PC-3 (cell line): ENCODE results near the gene HDGF.

Experiments
- EZH2phosphoT487 ChIP-seq: fragments of 300-600 bp; sonication (generic); IDR thresholded peaks from 2 replicates; pipeline ENCODE4 v1.6.1; 2018; ENCODE audit warnings: mild to moderate bottlenecking, antibody characterized with exemption, low read length, borderline replicate concordance
- TF ChIP-seq, protein P1 (sequence below): fragments of 300-600 bp; sonication (generic); conservative IDR thresholded peaks from 2 replicates; pipeline ENCODE4 v1.5.1; 2017; ENCODE audit warnings: antibody characterized with exemption, low read depth, mild to moderate bottlenecking, low read length

DNA sequence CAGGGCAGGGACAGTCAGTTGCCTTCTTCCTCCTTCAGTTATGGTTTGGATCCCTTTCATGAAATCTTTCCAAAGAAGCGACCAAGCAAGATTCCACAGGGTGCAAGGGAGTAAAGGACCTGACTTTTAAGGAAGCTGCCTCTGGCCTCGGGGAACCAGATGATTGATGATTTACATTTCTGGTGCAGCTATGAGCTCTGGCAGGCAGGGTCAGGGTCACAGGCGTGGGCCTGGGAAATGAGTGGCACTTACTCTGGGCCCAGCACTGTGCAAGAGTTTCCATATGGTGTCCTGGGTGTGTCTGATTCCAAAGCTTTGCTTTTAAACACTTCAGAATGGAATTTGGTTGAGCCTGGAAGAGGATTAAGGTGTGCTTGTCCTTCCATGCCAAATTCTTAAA lies 38.8 kb downstream of the HDGF start:
- TF ChIP-seq EZH2phosphoT487, result no peak
- TF ChIP-seq, protein P1, sequence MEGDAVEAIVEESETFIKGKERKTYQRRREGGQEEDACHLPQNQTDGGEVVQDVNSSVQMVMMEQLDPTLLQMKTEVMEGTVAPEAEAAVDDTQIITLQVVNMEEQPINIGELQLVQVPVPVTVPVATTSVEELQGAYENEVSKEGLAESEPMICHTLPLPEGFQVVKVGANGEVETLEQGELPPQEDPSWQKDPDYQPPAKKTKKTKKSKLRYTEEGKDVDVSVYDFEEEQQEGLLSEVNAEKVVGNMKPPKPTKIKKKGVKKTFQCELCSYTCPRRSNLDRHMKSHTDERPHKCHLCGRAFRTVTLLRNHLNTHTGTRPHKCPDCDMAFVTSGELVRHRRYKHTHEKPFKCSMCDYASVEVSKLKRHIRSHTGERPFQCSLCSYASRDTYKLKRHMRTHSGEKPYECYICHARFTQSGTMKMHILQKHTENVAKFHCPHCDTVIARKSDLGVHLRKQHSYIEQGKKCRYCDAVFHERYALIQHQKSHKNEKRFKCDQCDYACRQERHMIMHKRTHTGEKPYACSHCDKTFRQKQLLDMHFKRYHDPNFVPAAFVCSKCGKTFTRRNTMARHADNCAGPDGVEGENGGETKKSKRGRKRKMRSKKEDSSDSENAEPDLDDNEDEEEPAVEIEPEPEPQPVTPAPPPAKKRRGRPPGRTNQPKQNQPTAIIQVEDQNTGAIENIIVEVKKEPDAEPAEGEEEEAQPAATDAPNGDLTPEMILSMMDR, result no peak
